GM21737 (cell line): ENCODE data around the gene CNTNAP5.
"Not testable (repeated sequence)": the region's sequence is repeated elsewhere in the genome, so short reads cannot be mapped to it uniquely, and the experiment has no call there.

Source experiments
- ATAC-seq: cut with Tn5 transposase; IDR thresholded peaks from one replicate; pipeline ENCODE4 v1.9.1; 2021; ENCODE audit warnings: mild to moderate bottlenecking, moderate library complexity; ENCODE audit not compliant: unreplicated experiment

Gene CNTNAP5

GRCh38 chr2:124317628-124318027, 292.5 kb downstream of the CNTNAP5 start:
- no peak for ATAC-seq

- ATAC-seq: no peak
These were observed 293.8 kb downstream of the CNTNAP5 start for GRCh38 chr2:124318913-124319312.

- no peak for ATAC-seq
These were observed 294.5 kb downstream of the CNTNAP5 start for GRCh38 chr2:124319577-124319976.

GRCh38 chr2:124320051-124320688, 295.1 kb downstream of the CNTNAP5 start:
- no peak for ATAC-seq

GRCh38 chr2:124323321-124323720, 298.2 kb downstream of the CNTNAP5 start:
- ATAC-seq: no peak

GRCh38 chr2:124325667-124326440, 300.8 kb downstream of the CNTNAP5 start:
- no peak for ATAC-seq

- ATAC-seq: no peak
These were observed 302.2 kb downstream of the CNTNAP5 start for GRCh38 chr2:124327303-124327702.

GRCh38 chr2:124328397-124328796, 303.3 kb downstream of the CNTNAP5 start:
- ATAC-seq: no peak

GRCh38 chr2:124333784-124334183, 308.7 kb downstream of the CNTNAP5 start:
- ATAC-seq: no peak

- ATAC-seq: no peak
These were observed 310.0 kb downstream of the CNTNAP5 start for GRCh38 chr2:124335058-124335457.

- no peak for ATAC-seq
These were observed 314.6 kb downstream of the CNTNAP5 start for GRCh38 chr2:124339709-124340108.

- ATAC-seq: no peak
These were observed 318.9 kb downstream of the CNTNAP5 start for GRCh38 chr2:124343827-124344498.

GRCh38 chr2:124347209-124347608, 322.1 kb downstream of the CNTNAP5 start:
- no peak for ATAC-seq

GRCh38 chr2:124353656-124354055, 328.6 kb downstream of the CNTNAP5 start:
- no peak for ATAC-seq

- ATAC-seq: no peak
These were observed 329.4 kb downstream of the CNTNAP5 start for GRCh38 chr2:124354466-124354865.

GRCh38 chr2:124361966-124362365, 336.9 kb downstream of the CNTNAP5 start:
- not testable (repeated sequence) for ATAC-seq

GRCh38 chr2:124369181-124369580, 344.1 kb downstream of the CNTNAP5 start:
- ATAC-seq: no peak

GRCh38 chr2:124380221-124380749, 355.2 kb downstream of the CNTNAP5 start:
- ATAC-seq: no peak

GRCh38 chr2:124382067-124382618, 357.1 kb downstream of the CNTNAP5 start:
- no peak for ATAC-seq

GRCh38 chr2:124395961-124396360, 370.9 kb downstream of the CNTNAP5 start:
- ATAC-seq: no peak

GRCh38 chr2:124402274-124402673, 377.2 kb downstream of the CNTNAP5 start:
- ATAC-seq: no peak
